HG03442 (cell line): ENCODE measurements around the gene MAPRE2.

Experiments
- ATAC-seq: cut with Tn5 transposase; IDR thresholded peaks from one replicate; pipeline ENCODE4 v1.9.1; 2021; ENCODE audit warnings: mild to moderate bottlenecking, moderate library complexity; ENCODE audit not compliant: unreplicated experiment

The MAPRE2 gene

GRCh38 chr18:35032113-35032512 lies 9.1 kb upstream of the MAPRE2 start:
- ATAC-seq, result no peak

- no peak for ATAC-seq
Observed at GRCh38 chr18:35038029-35038428, 3.2 kb upstream of the MAPRE2 start.

GRCh38 chr18:35038881-35039491 lies 2.2 kb upstream of the MAPRE2 start:
- peak; percentile 34 for ATAC-seq

- no peak for ATAC-seq
Observed at GRCh38 chr18:35040638-35040987, 600 bp upstream of the MAPRE2 start.

- ATAC-seq, result no peak
Observed at GRCh38 chr18:35041815-35042387, 688 bp downstream of the MAPRE2 start.

GRCh38 chr18:35042389-35043071 lies 1.3 kb downstream of the MAPRE2 start:
- no peak for ATAC-seq

- ATAC-seq, result no peak
Observed at GRCh38 chr18:35043207-35043606, 2.0 kb downstream of the MAPRE2 start.

GRCh38 chr18:35045121-35045520 lies 3.9 kb downstream of the MAPRE2 start:
- no peak for ATAC-seq

GRCh38 chr18:35045806-35046205 lies 4.6 kb downstream of the MAPRE2 start:
- ATAC-seq, result no peak

GRCh38 chr18:35047697-35048292 lies 6.6 kb downstream of the MAPRE2 start:
- ATAC-seq, result no peak

- ATAC-seq, result peak; percentile 16
Observed at GRCh38 chr18:35049111-35050027, 8.2 kb downstream of the MAPRE2 start.

GRCh38 chr18:35050028-35050546 lies 8.9 kb downstream of the MAPRE2 start:
- peak; percentile 30 for ATAC-seq

- peak; percentile 26 for ATAC-seq
Observed at GRCh38 chr18:35050705-35051195, 9.5 kb downstream of the MAPRE2 start.

- ATAC-seq, result no peak
Observed at GRCh38 chr18:35051641-35052377, 10.6 kb downstream of the MAPRE2 start.

GRCh38 chr18:35054401-35054800 lies 13.2 kb downstream of the MAPRE2 start:
- no peak for ATAC-seq

- no peak for ATAC-seq
Observed at GRCh38 chr18:35055105-35055504, 13.9 kb downstream of the MAPRE2 start.

GRCh38 chr18:35055726-35056125 lies 14.5 kb downstream of the MAPRE2 start:
- ATAC-seq, result no peak

GRCh38 chr18:35059280-35059927 lies 18.2 kb downstream of the MAPRE2 start:
- ATAC-seq, result no peak

- no peak for ATAC-seq
Observed at GRCh38 chr18:35060122-35060815, 19.1 kb downstream of the MAPRE2 start.
